HPDE6-E6E7 (cell line): ENCODE data around the gene TMEM53.
A peak's percentile ranks its signal among the peaks of the same experiment; 100 is the strongest.

ENCODE experiments used
- DNase-seq: peaks from one replicate; pipeline ENCODE4 v3.0.0; 2011; ENCODE audit warnings: missing footprints; ENCODE audit errors: extremely low spot score

Gene TMEM53

GRCh38 chr1:44647896-44648295, 26.4 kb downstream of the TMEM53 start:
- DNase-seq, result no peak

GRCh38 chr1:44646261-44647110, 27.8 kb downstream of the TMEM53 start:
- no peak for DNase-seq

GRCh38 chr1:44645476-44646244, 28.6 kb downstream of the TMEM53 start:
- DNase-seq, result no peak

- DNase-seq, result no peak
Measured at GRCh38 chr1:44644806-44645205, 29.5 kb downstream of the TMEM53 start.

GRCh38 chr1:44643721-44644334, 30.5 kb downstream of the TMEM53 start:
- DNase-seq, result no peak

GRCh38 chr1:44642925-44643324, 31.4 kb downstream of the TMEM53 start:
- no peak for DNase-seq

GRCh38 chr1:44642255-44642654, 32.0 kb downstream of the TMEM53 start:
- DNase-seq, result no peak

- DNase-seq, result no peak
Measured at GRCh38 chr1:44641126-44642102, 32.9 kb downstream of the TMEM53 start.

GRCh38 chr1:44640200-44640853, 34.0 kb downstream of the TMEM53 start:
- DNase-seq, result no peak

- no peak for DNase-seq
Measured at GRCh38 chr1:44637702-44638411, 36.4 kb downstream of the TMEM53 start.

- no peak for DNase-seq
Measured at GRCh38 chr1:44636688-44637598, 37.3 kb downstream of the TMEM53 start.

GRCh38 chr1:44636083-44636687, 38.1 kb downstream of the TMEM53 start:
- no peak for DNase-seq

GRCh38 chr1:44635439-44635838, 38.8 kb downstream of the TMEM53 start:
- no peak for DNase-seq

- DNase-seq, result no peak
Measured at GRCh38 chr1:44634606-44635189, 39.6 kb downstream of the TMEM53 start.

GRCh38 chr1:44632598-44632997, 41.7 kb downstream of the TMEM53 start:
- DNase-seq, result no peak

- DNase-seq, result peak; percentile 94
Measured at GRCh38 chr1:44631647-44632539, 42.4 kb downstream of the TMEM53 start.

GRCh38 chr1:44631333-44631646, 43.0 kb downstream of the TMEM53 start:
- DNase-seq, result no peak
